AG04450 (cell line): ENCODE measurements around the gene PIK3AP1. TPM values are rescaled to one million over a fixed set of nuclear protein-coding genes. Genes with fewer than 3 reads are reported as not detected.
"Not testable (repeated sequence)": the region's sequence is repeated elsewhere in the genome, so short reads cannot be mapped to it uniquely, and the experiment has no call there.

ENCODE experiments used
- CTCF ChIA-PET: fragments of 300-600, 350-600 bp; formaldehyde crosslinking; extraction: SDS; loops from one replicate; lab custom pipeline; 2022; ENCODE audit warnings: antibody characterized with exemption, inconsistent platforms; lab: Charles Lee
- POLR2A ChIA-PET: fragments of 350-600 bp; formaldehyde crosslinking; extraction: SDS; loops from one replicate; lab custom pipeline; 2021; ENCODE audit warnings: antibody characterized with exemption, inconsistent platforms; lab: Yijun Ruan, JAX
- DNase-seq: peaks from one replicate; pipeline ENCODE4 v3.0.0-alpha.2; 2011; ENCODE audit warnings: low read depth, low spot score
- H3K27ac ChIP-seq: one replicate; pipeline ENCODE4 v1.5.1; 2012; ENCODE audit warnings: low read depth, low read length, control low read depth
- H3K27me3 ChIP-seq: one replicate; pipeline ENCODE4 v1.6.0; 2012; ENCODE audit warnings: low read length; ENCODE audit not compliant: control insufficient read depth, insufficient read depth
- H3K4me3 ChIP-seq: 2 replicates; pipeline ENCODE4 v1.5.1; 2011; ENCODE audit warnings: mild to moderate bottlenecking, low read depth, low read length, control low read depth
- H3K9me3 ChIP-seq: 2 replicates; pipeline ENCODE4 v1.5.1; 2012; ENCODE audit warnings: low read length; ENCODE audit not compliant: control insufficient read depth, insufficient read depth
- polyA plus RNA-seq: library from polyadenylated mRNA; depleted of rRNA; stranded (reverse); fragments of >200 nt; gene quantifications from 2 replicates; pipeline ENCODE4 v1.2.3, GENCODE V29; 2011
- TF ChIP-seq, protein P1 (sequence below): IDR thresholded peaks from 2 replicates; pipeline ENCODE4 v1.5.1; 2011; ENCODE audit warnings: low read depth, low read length, control low read depth, inconsistent platforms

PIK3AP1 gene
- polyA plus RNA-seq, 1 experiment: 0.05 TPM

DNA sequence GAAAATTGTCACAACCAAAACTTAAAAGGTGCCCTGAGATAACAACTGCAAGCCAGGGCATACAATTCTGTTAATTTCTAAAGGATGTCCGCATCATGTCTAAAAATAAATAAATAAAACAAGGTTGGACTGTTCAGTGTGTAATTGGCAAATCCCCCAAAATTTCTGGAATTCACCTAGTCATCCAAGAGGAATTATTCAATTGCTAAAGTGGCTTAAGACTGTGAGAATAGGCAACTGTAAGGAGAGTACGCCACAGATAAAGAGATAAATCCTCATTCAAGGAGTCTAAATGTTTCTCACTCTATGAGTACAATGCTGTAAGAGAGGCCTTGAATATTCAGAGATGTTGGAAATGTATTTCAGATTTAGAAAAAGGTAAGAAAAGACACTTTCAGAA is 37.2 kb downstream of the PIK3AP1 start:
- TF ChIP-seq, protein P1, sequence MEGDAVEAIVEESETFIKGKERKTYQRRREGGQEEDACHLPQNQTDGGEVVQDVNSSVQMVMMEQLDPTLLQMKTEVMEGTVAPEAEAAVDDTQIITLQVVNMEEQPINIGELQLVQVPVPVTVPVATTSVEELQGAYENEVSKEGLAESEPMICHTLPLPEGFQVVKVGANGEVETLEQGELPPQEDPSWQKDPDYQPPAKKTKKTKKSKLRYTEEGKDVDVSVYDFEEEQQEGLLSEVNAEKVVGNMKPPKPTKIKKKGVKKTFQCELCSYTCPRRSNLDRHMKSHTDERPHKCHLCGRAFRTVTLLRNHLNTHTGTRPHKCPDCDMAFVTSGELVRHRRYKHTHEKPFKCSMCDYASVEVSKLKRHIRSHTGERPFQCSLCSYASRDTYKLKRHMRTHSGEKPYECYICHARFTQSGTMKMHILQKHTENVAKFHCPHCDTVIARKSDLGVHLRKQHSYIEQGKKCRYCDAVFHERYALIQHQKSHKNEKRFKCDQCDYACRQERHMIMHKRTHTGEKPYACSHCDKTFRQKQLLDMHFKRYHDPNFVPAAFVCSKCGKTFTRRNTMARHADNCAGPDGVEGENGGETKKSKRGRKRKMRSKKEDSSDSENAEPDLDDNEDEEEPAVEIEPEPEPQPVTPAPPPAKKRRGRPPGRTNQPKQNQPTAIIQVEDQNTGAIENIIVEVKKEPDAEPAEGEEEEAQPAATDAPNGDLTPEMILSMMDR: no peak
- ChIA-PET CTCF (no interaction called here), POLR2A (no interaction called here)
- Histone ChIP-seq H3K9me3 (no peaks in the 10 kb centered on the region), H3K27me3 (peaks cover 2% of the 10 kb centered on the region), H3K27ac (no peak overlapping the region), H3K4me3 (no peak overlapping the region)
- peak; percentile 41 for DNase-seq

DNA sequence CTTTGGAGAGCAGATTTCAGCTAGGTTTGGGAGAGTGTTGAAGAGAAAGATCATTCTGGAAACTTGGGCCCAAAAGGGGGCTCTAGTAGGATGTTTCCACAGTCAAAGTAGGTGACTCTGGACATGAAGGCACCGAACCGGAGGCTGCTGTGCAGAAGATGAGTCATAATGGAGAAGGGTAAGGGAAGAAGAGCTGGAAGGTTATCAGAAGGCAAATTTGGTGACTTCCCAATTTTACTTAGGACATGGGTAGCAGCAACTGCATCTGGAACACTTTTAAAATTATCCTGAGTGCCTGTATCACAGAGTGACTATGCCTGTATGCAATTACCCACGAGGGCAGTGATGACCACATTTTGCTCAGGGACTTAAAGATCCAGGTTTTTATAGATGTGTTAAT is 38.8 kb downstream of the PIK3AP1 start:
- Histone ChIP-seq H3K27me3 (peaks cover 2% of the 10 kb centered on the region), H3K9me3 (no peaks in the 10 kb centered on the region), H3K27ac (no peak overlapping the region), H3K4me3 (no peak overlapping the region)
- CTCF ChIA-PET: no interaction called here
- no peak for DNase-seq
- TF ChIP-seq, protein P1: no peak
- POLR2A ChIA-PET: no interaction called here

DNA sequence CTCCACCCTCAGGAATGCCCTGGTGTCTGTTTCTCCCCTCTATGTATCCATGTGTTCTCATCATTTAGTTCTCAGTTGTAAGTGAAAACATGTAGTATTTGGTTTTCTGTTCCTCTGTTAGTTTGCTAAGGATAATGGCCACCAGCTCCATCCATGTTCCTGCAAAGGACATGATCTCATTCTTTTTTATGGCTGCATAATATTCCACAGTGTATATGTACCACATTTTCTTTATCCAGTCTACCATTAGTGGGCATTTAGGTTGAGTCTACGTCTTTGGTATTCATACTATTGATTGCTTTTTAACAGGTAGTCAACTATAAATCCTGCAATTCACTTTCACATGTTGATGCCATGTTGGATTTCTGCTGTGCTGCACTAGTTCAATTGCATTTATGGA is 39.9 kb downstream of the PIK3AP1 start:
- H3K9me3 ChIP-seq, DNase-seq, POLR2A ChIA-PET, H3K27ac ChIP-seq, H3K27me3 ChIP-seq, H3K4me3 ChIP-seq, CTCF ChIA-PET: not testable (repeated sequence)

DNA sequence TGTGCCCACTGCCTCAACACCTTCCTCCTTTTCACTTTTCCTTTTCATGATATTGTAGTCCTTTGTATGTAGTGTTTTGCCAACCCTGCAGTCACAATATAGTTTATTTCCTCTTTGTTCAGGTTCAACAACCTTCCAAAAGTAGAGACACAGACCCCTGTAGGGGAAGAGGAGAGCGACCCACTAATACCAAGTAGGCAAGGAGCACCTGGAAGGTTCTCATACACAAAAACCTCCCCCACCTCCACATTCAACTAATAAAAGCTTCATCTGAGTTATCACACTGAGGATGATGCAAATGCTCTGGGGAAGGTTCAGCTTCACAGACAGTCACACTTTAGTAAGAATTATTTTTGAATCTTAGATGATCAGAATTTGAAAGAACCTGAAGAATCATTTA is 41.6 kb downstream of the PIK3AP1 start:
- ChIA-PET POLR2A (no interaction called here), CTCF (no interaction called here)
- no peaks in the 10 kb centered on the region for H3K27me3 ChIP-seq
- H3K4me3 ChIP-seq: no peak overlapping the region
- no peaks in the 10 kb centered on the region for H3K9me3 ChIP-seq
- TF ChIP-seq, protein P1: no peak
- H3K27ac ChIP-seq: no peak overlapping the region
- no peak for DNase-seq

DNA sequence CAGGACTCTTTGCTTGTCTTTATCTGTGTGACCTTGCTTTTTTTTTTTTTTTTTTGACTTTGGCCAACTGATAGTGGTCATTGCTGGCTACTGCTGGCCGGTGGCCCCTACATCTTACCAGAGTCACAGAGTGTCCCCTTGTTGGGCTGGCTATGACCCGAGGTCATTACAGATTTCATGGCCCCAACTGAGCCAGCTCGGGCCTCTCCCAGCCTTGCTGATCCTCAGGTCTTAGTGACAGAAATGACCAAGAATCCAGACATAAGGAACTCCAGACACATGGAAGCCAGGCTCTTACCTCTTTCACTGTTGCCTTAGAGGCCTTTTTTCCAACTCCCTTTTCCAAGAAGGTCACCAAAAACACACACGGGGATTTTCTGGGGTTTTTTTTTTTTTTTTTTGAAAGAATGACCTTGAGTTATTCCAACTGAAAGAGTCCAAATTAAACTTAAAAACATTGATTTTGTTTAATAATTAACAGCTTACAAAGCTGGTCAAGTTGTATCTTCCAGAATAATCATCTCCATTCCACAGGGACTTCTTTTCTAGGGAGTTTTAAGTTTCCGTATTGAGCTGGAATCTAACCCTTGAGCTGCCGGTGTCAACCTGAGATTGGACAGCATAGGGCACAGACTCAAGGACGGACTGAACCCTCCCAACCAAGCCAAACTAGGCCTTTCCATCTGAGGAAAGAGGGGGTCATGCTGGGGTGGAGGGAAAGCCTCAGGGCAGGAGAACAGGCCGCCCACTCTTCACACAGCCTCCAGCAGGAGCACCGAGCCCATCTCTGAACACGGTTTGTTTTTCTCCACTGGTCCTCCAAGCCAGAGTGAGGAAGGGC is 43.8 kb downstream of the PIK3AP1 start:
- Histone ChIP-seq H3K4me3 (no peak overlapping the region), H3K27ac (no peak overlapping the region), H3K9me3 (no peaks in the 10 kb centered on the region), H3K27me3 (no peaks in the 10 kb centered on the region)
- TF ChIP-seq, protein P1: no peak
- no peak for DNase-seq
- ChIA-PET CTCF (interaction anchor here (0.7 to 1.0 kb wide), 2 partner anchors 24 to 793 kb away, joined by 3 to 4 read pairs; no protein-coding TSS in a partner anchor), POLR2A (no interaction called here)
